Measurements from ENCODE around the gene LILRB4.
"Not testable (repeated sequence)": the region's sequence is repeated elsewhere in the genome, so short reads cannot be mapped to it uniquely, and the experiment has no call there.

The LILRB4 gene

GRCh38 chr19:54673222-54673621, 10.4 kb downstream of the LILRB4 start:
- TF ChIP-seq CTCF (IDR thresholded peaks at IDR 0.05; ENCODE audit: low read depth, low read length): no peak
- DNase-seq (ENCODE audit: extremely low read depth, low read depth): no peak

- DNase-seq (ENCODE audit: extremely low read depth, low read depth): no peak
Observed at GRCh38 chr19:54674021-54674617, 11.3 kb downstream of the LILRB4 start.

GRCh38 chr19:54676210-54676834, 13.5 kb downstream of the LILRB4 start:
- TF ChIP-seq CTCF (IDR thresholded peaks at IDR 0.05; ENCODE audit: low read depth, low read length): peak; percentile 81
- not testable (repeated sequence) for DNase-seq (ENCODE audit: extremely low read depth, low read depth)

More at GRCh38 chr19:54674021-54674617, 11.3 kb downstream of the LILRB4 start:
- TF ChIP-seq CTCF (IDR thresholded peaks at IDR 0.05; ENCODE audit: low read depth, low read length): peak; percentile 43

GRCh38 chr19:54677217-54677616, 14.4 kb downstream of the LILRB4 start:
- no peak for DNase-seq (ENCODE audit: extremely low read depth, low read depth)
- no peak for TF ChIP-seq CTCF (IDR thresholded peaks at IDR 0.05; ENCODE audit: low read depth, low read length)

GRCh38 chr19:54681596-54681995, 18.8 kb downstream of the LILRB4 start:
- DNase-seq (ENCODE audit: extremely low read depth, low read depth): not testable (repeated sequence)

GRCh38 chr19:54682306-54682856, 19.6 kb downstream of the LILRB4 start:
- DNase-seq (ENCODE audit: extremely low read depth, low read depth): no peak
- no peak for TF ChIP-seq CTCF (IDR thresholded peaks at IDR 0.05; ENCODE audit: low read depth, low read length)

- DNase-seq (ENCODE audit: extremely low read depth, low read depth): no peak
- no peak for TF ChIP-seq CTCF (IDR thresholded peaks at IDR 0.05; ENCODE audit: low read depth, low read length)
Observed at GRCh38 chr19:54684527-54684926, 21.7 kb downstream of the LILRB4 start.

All from AG09319 (cell line).